GM12878 (cell line): ENCODE results near the gene RALGPS1.

Experiments
- JUND ChIP-seq: IDR thresholded peaks from 2 replicates; pipeline ENCODE4 v1.6.1; 2012; ENCODE audit warnings: low read depth, mild to moderate bottlenecking, low read length, improper control_type of control experiment, moderate library complexity
- NFIC ChIP-seq: IDR thresholded peaks from 2 replicates; pipeline ENCODE4 v1.6.1; 2012; ENCODE audit warnings: low read depth, mild to moderate bottlenecking, inconsistent platforms, low read length, moderate library complexity
- TARDBP ChIP-seq: IDR thresholded peaks from 2 replicates; pipeline ENCODE4 v1.6.1; 2016; ENCODE audit warnings: borderline replicate concordance
- TF ChIP-seq, protein P1 (sequence below), 3 experiments: IDR thresholded peaks in 2 of 3; conservative IDR thresholded peaks in 1 of 3; 2 replicates each; pipeline ENCODE4 v1.5.1; 2011; ENCODE audit warnings: low read depth in 3 of 3, low read length in 3 of 3, mild to moderate bottlenecking in 3 of 3, control low read depth in 2 of 3, moderate library complexity in 2 of 3, inconsistent platforms in 1 of 3, mixed read lengths in 1 of 3; ENCODE audit not compliant: control insufficient read depth in 2 of 3, insufficient read depth in 1 of 3; ENCODE audit errors: extremely low read depth in 1 of 3

DNA sequence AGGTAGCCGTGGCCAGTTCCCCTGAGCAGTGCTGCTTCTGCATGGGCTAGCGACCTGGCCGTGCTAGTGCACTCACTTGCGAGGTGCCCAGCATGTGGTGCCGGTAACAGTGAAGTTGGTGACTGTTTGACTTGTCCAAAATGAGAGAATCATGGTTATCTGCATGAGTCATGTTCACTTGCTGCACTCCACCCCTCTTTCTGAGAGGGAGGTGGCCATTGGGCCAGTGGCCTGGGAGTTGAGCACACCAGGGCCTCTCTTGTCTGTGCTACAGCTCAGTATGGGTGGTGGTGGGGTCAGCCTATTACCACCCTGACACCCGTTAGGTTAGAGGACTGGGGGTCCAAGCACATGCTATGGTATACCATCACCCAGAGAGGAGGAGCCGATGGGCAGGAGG, 294.6 kb downstream of the RALGPS1 start:
- TF ChIP-seq, protein P1, sequence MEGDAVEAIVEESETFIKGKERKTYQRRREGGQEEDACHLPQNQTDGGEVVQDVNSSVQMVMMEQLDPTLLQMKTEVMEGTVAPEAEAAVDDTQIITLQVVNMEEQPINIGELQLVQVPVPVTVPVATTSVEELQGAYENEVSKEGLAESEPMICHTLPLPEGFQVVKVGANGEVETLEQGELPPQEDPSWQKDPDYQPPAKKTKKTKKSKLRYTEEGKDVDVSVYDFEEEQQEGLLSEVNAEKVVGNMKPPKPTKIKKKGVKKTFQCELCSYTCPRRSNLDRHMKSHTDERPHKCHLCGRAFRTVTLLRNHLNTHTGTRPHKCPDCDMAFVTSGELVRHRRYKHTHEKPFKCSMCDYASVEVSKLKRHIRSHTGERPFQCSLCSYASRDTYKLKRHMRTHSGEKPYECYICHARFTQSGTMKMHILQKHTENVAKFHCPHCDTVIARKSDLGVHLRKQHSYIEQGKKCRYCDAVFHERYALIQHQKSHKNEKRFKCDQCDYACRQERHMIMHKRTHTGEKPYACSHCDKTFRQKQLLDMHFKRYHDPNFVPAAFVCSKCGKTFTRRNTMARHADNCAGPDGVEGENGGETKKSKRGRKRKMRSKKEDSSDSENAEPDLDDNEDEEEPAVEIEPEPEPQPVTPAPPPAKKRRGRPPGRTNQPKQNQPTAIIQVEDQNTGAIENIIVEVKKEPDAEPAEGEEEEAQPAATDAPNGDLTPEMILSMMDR (IDR thresholded peaks at IDR 0.05 in 2 of 3, conservative IDR thresholded peaks at IDR 0.05 in 1 of 3; ENCODE audit: control insufficient read depth in 2 of 3, extremely low read depth in 1 of 3, insufficient read depth in 1 of 3, low read depth in 3 of 3, low read length in 3 of 3): no peak
- TF ChIP-seq JUND (no peak), TARDBP (no peak), NFIC (no peak)
